ENCODE measurements around the gene C1orf146. TPM values are rescaled to one million over a fixed set of nuclear protein-coding genes. Genes with fewer than 3 reads are reported as not detected.

C1orf146 gene
- total RNA-seq, 1 experiment from 2014 or later: not detected

DNA sequence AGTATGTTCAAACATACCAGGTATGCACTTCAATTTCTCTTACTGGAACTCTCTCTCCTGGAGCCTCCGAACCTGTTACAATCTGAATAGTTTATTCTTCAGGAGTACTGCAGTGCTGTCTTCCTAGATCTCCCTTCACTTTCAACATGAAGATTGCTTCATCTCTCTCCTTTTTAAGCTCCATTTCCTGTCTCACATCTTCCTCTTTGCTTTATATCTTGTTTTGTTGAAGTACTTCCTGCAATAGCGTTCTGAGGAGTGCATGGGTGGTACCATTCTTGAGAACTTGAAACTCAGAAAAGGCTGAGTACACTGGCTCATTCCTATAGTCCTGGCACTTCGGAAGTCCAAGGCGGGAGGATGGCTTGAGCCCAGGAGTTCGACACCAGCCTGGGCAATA, 15.7 kb upstream of the C1orf146 start:
- Histone ChIP-seq H3K9me3 (ENCODE audit: low read depth, low read length, poor library complexity, severe bottlenecking) (peaks cover 11% of the 10 kb centered on the region), H3K4me1 (ENCODE audit: insufficient read depth, low read length, poor library complexity, severe bottlenecking) (no peaks in the 10 kb centered on the region), H3K36me3 (ENCODE audit: insufficient read depth, low read length, poor library complexity, severe bottlenecking) (no peaks in the 10 kb centered on the region), H3K27me3 (replicated peaks; ENCODE audit: insufficient read depth, low read depth, low read length, poor library complexity) (no peaks in the 10 kb centered on the region), H3K27ac (ENCODE audit: low read depth, low read length, poor library complexity, severe bottlenecking) (no peak overlapping the region), H3K4me3 (ENCODE audit: low read depth, low read length, poor library complexity, severe bottlenecking) (no peak overlapping the region)
- DNase-seq (ENCODE audit: low spot score): peak; percentile 25
- TF ChIP-seq, protein P1, sequence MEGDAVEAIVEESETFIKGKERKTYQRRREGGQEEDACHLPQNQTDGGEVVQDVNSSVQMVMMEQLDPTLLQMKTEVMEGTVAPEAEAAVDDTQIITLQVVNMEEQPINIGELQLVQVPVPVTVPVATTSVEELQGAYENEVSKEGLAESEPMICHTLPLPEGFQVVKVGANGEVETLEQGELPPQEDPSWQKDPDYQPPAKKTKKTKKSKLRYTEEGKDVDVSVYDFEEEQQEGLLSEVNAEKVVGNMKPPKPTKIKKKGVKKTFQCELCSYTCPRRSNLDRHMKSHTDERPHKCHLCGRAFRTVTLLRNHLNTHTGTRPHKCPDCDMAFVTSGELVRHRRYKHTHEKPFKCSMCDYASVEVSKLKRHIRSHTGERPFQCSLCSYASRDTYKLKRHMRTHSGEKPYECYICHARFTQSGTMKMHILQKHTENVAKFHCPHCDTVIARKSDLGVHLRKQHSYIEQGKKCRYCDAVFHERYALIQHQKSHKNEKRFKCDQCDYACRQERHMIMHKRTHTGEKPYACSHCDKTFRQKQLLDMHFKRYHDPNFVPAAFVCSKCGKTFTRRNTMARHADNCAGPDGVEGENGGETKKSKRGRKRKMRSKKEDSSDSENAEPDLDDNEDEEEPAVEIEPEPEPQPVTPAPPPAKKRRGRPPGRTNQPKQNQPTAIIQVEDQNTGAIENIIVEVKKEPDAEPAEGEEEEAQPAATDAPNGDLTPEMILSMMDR (conservative IDR thresholded peaks at IDR 0.05; ENCODE audit: low read depth, low read length): no peak
- TF ChIP-seq EZH2 (IDR thresholded peaks at IDR 0.05; ENCODE audit: borderline replicate concordance, low read depth, low read length, poor library complexity, severe bottlenecking): no peak
- POLR2A ChIA-PET (ENCODE audit: low non-redundant PET): no interaction called here
- no TSS peak for BruUV-seq (replicated peaks)
- intact Hi-C loops (cut with micrococcal nuclease; ENCODE audit: unreplicated experiment): no loop called here
- CTCF ChIA-PET: no interaction called here

DNA sequence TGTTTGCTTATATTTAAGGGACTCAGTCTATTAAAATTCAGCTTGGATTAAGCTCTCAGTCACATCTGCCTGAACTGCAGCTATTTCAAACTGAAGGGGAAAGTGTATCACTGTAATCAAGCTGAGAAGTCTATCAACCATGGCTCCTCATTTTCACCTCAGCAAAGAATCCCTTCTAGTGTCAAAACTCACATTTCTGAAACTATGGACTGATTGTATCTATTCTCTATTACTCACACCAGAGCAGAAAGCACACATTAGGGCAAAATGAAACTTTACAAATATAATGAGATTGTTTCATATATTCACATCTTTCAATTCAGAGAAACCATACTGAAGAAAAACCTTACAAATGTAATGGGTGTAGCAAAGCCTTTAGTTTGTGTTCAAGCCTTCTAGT, 14.6 kb upstream of the C1orf146 start:
- no peak for DNase-seq (ENCODE audit: low spot score)
- no peaks in the 10 kb centered on the region for H3K27me3 ChIP-seq (replicated peaks; ENCODE audit: insufficient read depth, low read depth, low read length, poor library complexity)
- no peak for TF ChIP-seq EZH2 (IDR thresholded peaks at IDR 0.05; ENCODE audit: borderline replicate concordance, low read depth, low read length, poor library complexity, severe bottlenecking)
- TF ChIP-seq, protein P1 (conservative IDR thresholded peaks at IDR 0.05; ENCODE audit: low read depth, low read length): no peak
- peaks cover 11% of the 10 kb centered on the region for H3K9me3 ChIP-seq (ENCODE audit: low read depth, low read length, poor library complexity, severe bottlenecking)
- no peak overlapping the region for H3K27ac ChIP-seq (ENCODE audit: low read depth, low read length, poor library complexity, severe bottlenecking)
- no TSS peak for BruUV-seq (replicated peaks)
- no peaks in the 10 kb centered on the region for H3K4me1 ChIP-seq (ENCODE audit: insufficient read depth, low read length, poor library complexity, severe bottlenecking)
- ChIA-PET POLR2A (ENCODE audit: low non-redundant PET) (no interaction called here), CTCF (no interaction called here)
- intact Hi-C loops (cut with micrococcal nuclease; ENCODE audit: unreplicated experiment): no loop called here
- H3K4me3 ChIP-seq (ENCODE audit: low read depth, low read length, poor library complexity, severe bottlenecking): no peak overlapping the region
- no peaks in the 10 kb centered on the region for H3K36me3 ChIP-seq (ENCODE audit: insufficient read depth, low read length, poor library complexity, severe bottlenecking)

DNA sequence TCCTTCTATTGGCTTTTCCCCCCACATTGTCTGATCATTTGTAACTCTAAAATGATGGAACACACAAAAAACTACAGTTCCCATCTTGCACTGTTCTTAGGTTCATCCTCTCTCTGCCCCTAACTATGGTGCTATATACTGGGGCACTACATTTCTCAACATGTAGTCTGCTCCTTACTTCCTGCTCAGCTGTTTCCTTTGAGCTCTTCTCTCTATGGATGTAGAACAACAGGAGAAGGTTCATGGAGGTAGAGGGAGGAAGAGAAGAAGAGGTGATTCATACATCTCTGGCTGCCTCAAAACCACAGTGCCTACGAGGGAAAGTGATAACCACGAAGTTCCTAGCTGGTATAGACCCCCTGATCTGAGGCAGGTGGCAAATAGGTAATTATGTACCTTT, 7.0 kb upstream of the C1orf146 start:
- Histone ChIP-seq H3K27me3 (replicated peaks; ENCODE audit: insufficient read depth, low read depth, low read length, poor library complexity) (no peaks in the 10 kb centered on the region), H3K36me3 (ENCODE audit: insufficient read depth, low read length, poor library complexity, severe bottlenecking) (no peaks in the 10 kb centered on the region), H3K4me1 (ENCODE audit: insufficient read depth, low read length, poor library complexity, severe bottlenecking) (no peaks in the 10 kb centered on the region), H3K27ac (ENCODE audit: low read depth, low read length, poor library complexity, severe bottlenecking) (no peak overlapping the region), H3K9me3 (ENCODE audit: low read depth, low read length, poor library complexity, severe bottlenecking) (peaks cover 11% of the 10 kb centered on the region), H3K4me3 (ENCODE audit: low read depth, low read length, poor library complexity, severe bottlenecking) (no peak overlapping the region)
- intact Hi-C loops (cut with micrococcal nuclease; ENCODE audit: unreplicated experiment): no loop called here
- ChIA-PET CTCF (no interaction called here), POLR2A (ENCODE audit: low non-redundant PET) (interaction anchor here (0.6 kb wide), 1 partner anchor 14 kb away, joined by 3 read pairs; no protein-coding TSS in a partner anchor)
- no TSS peak for BruUV-seq (replicated peaks)
- TF ChIP-seq EZH2 (IDR thresholded peaks at IDR 0.05; ENCODE audit: borderline replicate concordance, low read depth, low read length, poor library complexity, severe bottlenecking): no peak
- TF ChIP-seq, protein P1 (conservative IDR thresholded peaks at IDR 0.05; ENCODE audit: low read depth, low read length): no peak
- peak; percentile 11 for DNase-seq (ENCODE audit: low spot score)
